ENCODE measurements around the gene TMPRSS4. TPM values are rescaled to one million over a fixed set of nuclear protein-coding genes. Genes with fewer than 3 reads are reported as not detected.

TMPRSS4 gene
- total and polyA plus RNA-seq, 9 of the 15 experiments (the other 6 are each of a cell fraction or from before 2014, with no cell fraction given): 4.0 to 10.0 (median 5.6) TPM

- Histone ChIP-seq H3K9ac (ENCODE audit: insufficient read depth in 1 of 2, low read depth in 2 of 2, low read length in 2 of 2) (no peak overlapping the region), H3K27me3 (ENCODE audit: control insufficient read depth in 2 of 2, insufficient read depth in 2 of 2, low read length in 2 of 2) (no peaks in the 10 kb centered on the region), H4K20me1 (replicated peaks; ENCODE audit: control insufficient read depth, insufficient read depth, low read length) (no peaks in the 10 kb centered on the region), H3K27ac (ENCODE audit: extremely low read depth, low read depth, low read length) (no peak overlapping the region), H3K4me2 (ENCODE audit: insufficient read depth, low read length) (no peak overlapping the region), H3K9me1 (ENCODE audit: control insufficient read depth, insufficient read depth, low read length) (no peaks in the 10 kb centered on the region), H2AFZ (ENCODE audit: low read depth, low read length) (peak overlapping the region; percentile 3; the same call in 1 of the 2 replicates), H3K79me2 (ENCODE audit: control insufficient read depth, insufficient read depth, low read length) (no peaks in the 10 kb centered on the region), H3K9me3 (replicated peaks; ENCODE audit: control insufficient read depth, insufficient read depth, low read depth, low read length) (no peaks in the 10 kb centered on the region), H3K36me3 (ENCODE audit: control insufficient read depth, insufficient read depth, low read length) (no peaks in the 10 kb centered on the region), H3K4me3 (no peak overlapping the region), H3K4me1 (replicated peaks in 1 of 2; ENCODE audit: control insufficient read depth in 2 of 2, insufficient read depth in 2 of 2, low read length in 2 of 2) (peaks cover 2 to 12% of the 10 kb centered on the region in 2 experiments; a peak in 4 of 5 replicates)
- intact Hi-C loops (cut with micrococcal nuclease) (no loop called here), in situ Hi-C loops (cut with MboI) (loop anchor here (5.0 kb wide), 1 partner anchor 225 kb away; the partner anchor contains the start of gene FXYD2)
- ATAC-seq: peak; percentile 27; the same call in 2 of the 3 replicates
- TF ChIP-seq CREB3 (tag; conservative IDR thresholded peaks at IDR 0.05; ENCODE audit: low read depth) (no peak), ESRRA (IDR thresholded peaks at IDR 0.05; ENCODE audit: borderline replicate concordance, low read depth) (peak; percentile 75)
- TF ChIP-seq, protein P1, sequence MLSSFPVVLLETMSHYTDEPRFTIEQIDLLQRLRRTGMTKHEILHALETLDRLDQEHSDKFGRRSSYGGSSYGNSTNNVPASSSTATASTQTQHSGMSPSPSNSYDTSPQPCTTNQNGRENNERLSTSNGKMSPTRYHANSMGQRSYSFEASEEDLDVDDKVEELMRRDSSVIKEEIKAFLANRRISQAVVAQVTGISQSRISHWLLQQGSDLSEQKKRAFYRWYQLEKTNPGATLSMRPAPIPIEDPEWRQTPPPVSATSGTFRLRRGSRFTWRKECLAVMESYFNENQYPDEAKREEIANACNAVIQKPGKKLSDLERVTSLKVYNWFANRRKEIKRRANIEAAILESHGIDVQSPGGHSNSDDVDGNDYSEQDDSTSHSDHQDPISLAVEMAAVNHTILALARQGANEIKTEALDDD (IDR thresholded peaks at IDR 0.05): peak; percentile 42; the same call in 1 of the 2 replicates
- BruUV-seq (replicated peaks): no TSS peak
- no peak for DNase-seq (ENCODE audit: extremely low read depth in 1 of 4, low spot score in 3 of 4)
- POLR2A ChIA-PET: interaction anchor here (0.7 to 1.3 kb wide), 3 partner anchors 11 to 112 kb away, joined by 3 to 6 read pairs (median 3); no protein-coding TSS in a partner anchor
- no peak for FAIRE-seq
- CTCF ChIA-PET (ENCODE audit: low intra/inter-chr PET ratio): no interaction called here
- 34% methylated on average over 8 of the region's 8 CpGs for WGBS (ENCODE audit: insufficient coverage, low coverage, missing lambda C conversion rate)
Measured at GRCh38 chr11:118046964-118047700, 29.7 kb upstream of the TMPRSS4 start.
